K562 (cell line): ENCODE results near the gene PSRC1. TPM values are rescaled to one million over a fixed set of nuclear protein-coding genes. Genes with fewer than 3 reads are reported as not detected.
A peak's percentile ranks its signal among the peaks of the same experiment; 100 is the strongest.

Experiments used
- BMI1 ChIP-seq: fragments of 150-350 bp; IDR thresholded peaks from 2 replicates; pipeline ENCODE4 v1.6.1; 2014; ENCODE audit warnings: low read length
- BRF1 ChIP-seq: IDR thresholded peaks from 3 replicates; pipeline ENCODE4 v1.6.1; 2011; ENCODE audit warnings: borderline replicate concordance, mild to moderate bottlenecking; ENCODE audit not compliant: insufficient read length; ENCODE audit errors: extremely low read depth
- GABPB2 ChIP-seq: fragments of 250-450 bp; sonication (Bioruptor Pico); conservative IDR thresholded peaks from 2 replicates; pipeline ENCODE4 v1.5.1; 2021; ENCODE audit warnings: mild to moderate bottlenecking
- GTF2F1 ChIP-seq: IDR thresholded peaks from 2 replicates; pipeline ENCODE4 v1.6.1; 2011; ENCODE audit warnings: low read depth, low read length, improper control_type of control experiment
- JUND ChIP-seq, 2 experiments: IDR thresholded peaks; 2 replicates in 1 of 2; 3 replicates in 1 of 2; pipeline ENCODE4 v1.6.1; 2011; ENCODE audit warnings: borderline replicate concordance in 2 of 2, low read depth in 2 of 2, low read length in 2 of 2, improper control_type of control experiment in 1 of 2, missing biosample characterization in 1 of 2, missing genetic modification characterization in 1 of 2, missing genetic modification reagents in 1 of 2
- MAFF ChIP-seq: IDR thresholded peaks from 2 replicates; pipeline ENCODE4 v1.6.1; 2012; ENCODE audit warnings: low read length, improper control_type of control experiment
- MTA3 ChIP-seq: fragments of 450-650 bp; formaldehyde crosslinking; IDR thresholded peaks from 2 replicates; pipeline ENCODE4 v1.6.1; 2017; ENCODE audit warnings: mild to moderate bottlenecking, borderline replicate concordance
- MYBL2 ChIP-seq, 2 experiments: fragments of 450-650 bp in 1 of 2; sonication (generic) in 1 of 2; formaldehyde crosslinking in 1 of 2; IDR thresholded peaks; 2 replicates each; pipeline versions ENCODE4 v1.6.1 to v1.8.1; 2017 to 2022; ENCODE audit warnings: borderline replicate concordance in 1 of 2, inconsistent platforms in 1 of 2, low read depth in 1 of 2, mild to moderate bottlenecking in 1 of 2, missing genetic modification reagents in 1 of 2, moderate library complexity in 1 of 2
- PREB ChIP-seq: sonication (generic); formaldehyde crosslinking; IDR thresholded peaks from 2 replicates; pipeline ENCODE4 v1.8.1; 2023; ENCODE audit warnings: mild to moderate bottlenecking, missing genetic modification reagents
- RBBP5 ChIP-seq: fragments of 200-600 bp; sonication (generic); IDR thresholded peaks from 2 replicates; pipeline ENCODE4 v1.6.1; 2012; ENCODE audit warnings: borderline replicate concordance, mild to moderate bottlenecking, low read length, control low read depth, inconsistent platforms; ENCODE audit not compliant: insufficient read depth, poor library complexity, severe bottlenecking
- RBFOX2 ChIP-seq: fragments of 200-400 bp; formaldehyde crosslinking; IDR thresholded peaks from 2 replicates; pipeline ENCODE4 v1.6.1; 2017; ENCODE audit warnings: low read depth, mild to moderate bottlenecking, low read length, moderate library complexity
- SIN3A ChIP-seq, 2 experiments: fragments of 150-350 bp in 1 of 2; IDR thresholded peaks; 2 replicates each; pipeline ENCODE4 v1.6.1; 2011 to 2016; ENCODE audit warnings: borderline replicate concordance in 2 of 2, low read depth in 2 of 2, low read length in 2 of 2, mild to moderate bottlenecking in 2 of 2, moderate library complexity in 2 of 2; ENCODE audit not compliant: control insufficient read depth in 1 of 2
- TCF7L2 ChIP-seq: fragments of 150-350 bp; IDR thresholded peaks from 2 replicates; pipeline ENCODE4 v1.6.1; 2016; ENCODE audit warnings: low read depth, mild to moderate bottlenecking, low read length, moderate library complexity
- U2AF1 ChIP-seq: fragments of 200-400 bp; formaldehyde crosslinking; optimal IDR thresholded peaks from 2 replicates; pipeline ENCODE3; 2017; ENCODE audit warnings: mild to moderate bottlenecking, low read depth, low read length, moderate library complexity
- ZNF511 ChIP-seq: sonication (generic); formaldehyde crosslinking; IDR thresholded peaks from 2 replicates; pipeline ENCODE4 v1.8.0; 2022; ENCODE audit warnings: mild to moderate bottlenecking, missing genetic modification reagents
- ZNF57 ChIP-seq: fragments of 450-650 bp; formaldehyde crosslinking; IDR thresholded peaks from 2 replicates; pipeline ENCODE4 v1.4.0; 2020; ENCODE audit warnings: mild to moderate bottlenecking, moderate library complexity
- polyA plus RNA-seq, 8 experiments: library from polyadenylated mRNA; depleted of rRNA in 4 of 8; stranded (reverse) in 5 of 8; unstranded in 3 of 8; fragments of >200 nt; fragmentation: Nextera tagmentation in 2 of 8; fragmentation: Illumina TruSeq in 1 of 8; extraction: Ambion mirVana in 2 of 8; extraction: Trizol in 1 of 8; gene quantifications; 2 replicates each; pipeline versions ENCODE4 v1.2.1 to v1.2.3, GENCODE V29; 2011 to 2014; ENCODE audit warnings: inconsistent platforms in 1 of 8, missing spikeins in 1 of 8
- total RNA-seq, 7 experiments: library from RNA; depleted of rRNA in 6 of 7; stranded (reverse); fragments of >200 nt in 6 of 7; fragmentation: Illumina TruSeq in 2 of 7; extraction: Trizol in 2 of 7; gene quantifications; 2 replicates each; pipeline versions ENCODE4 v1.2.1 to v1.2.3, GENCODE V29; 2011 to 2021; ENCODE audit warnings: low replicate concordance in 1 of 7
- TF ChIP-seq, protein P1 (sequence below): fragments of 450-650 bp; formaldehyde crosslinking; IDR thresholded peaks from 2 replicates; pipeline ENCODE4 v1.4.0; 2020; ENCODE audit warnings: mild to moderate bottlenecking, moderate library complexity
- TF ChIP-seq, protein P2 (sequence below): fragments of 450-650 bp; IDR thresholded peaks from one replicate; pipeline ENCODE4 v1.6.1; 2018; ENCODE audit warnings: mild to moderate bottlenecking, moderate library complexity; ENCODE audit not compliant: partially characterized antibody

The PSRC1 gene
- total and polyA plus RNA-seq, 9 of the 15 experiments (the other 6 are each of a cell fraction or from before 2014, with no cell fraction given) = 6.5 to 65.2 (median 39.3) TPM

GRCh38 chr1:109240158-109241152 is 42.5 kb downstream of the PSRC1 start (continued):
- TF ChIP-seq PREB (CRISPR knock-in tag) = no peak
- TF ChIP-seq GABPB2 = no peak
- no peak for TF ChIP-seq ZNF511 (CRISPR knock-in tag)
- TF ChIP-seq GTF2F1 = no peak
- no peak for TF ChIP-seq TCF7L2
- TF ChIP-seq BMI1 = no peak
- TF ChIP-seq, protein P1, sequence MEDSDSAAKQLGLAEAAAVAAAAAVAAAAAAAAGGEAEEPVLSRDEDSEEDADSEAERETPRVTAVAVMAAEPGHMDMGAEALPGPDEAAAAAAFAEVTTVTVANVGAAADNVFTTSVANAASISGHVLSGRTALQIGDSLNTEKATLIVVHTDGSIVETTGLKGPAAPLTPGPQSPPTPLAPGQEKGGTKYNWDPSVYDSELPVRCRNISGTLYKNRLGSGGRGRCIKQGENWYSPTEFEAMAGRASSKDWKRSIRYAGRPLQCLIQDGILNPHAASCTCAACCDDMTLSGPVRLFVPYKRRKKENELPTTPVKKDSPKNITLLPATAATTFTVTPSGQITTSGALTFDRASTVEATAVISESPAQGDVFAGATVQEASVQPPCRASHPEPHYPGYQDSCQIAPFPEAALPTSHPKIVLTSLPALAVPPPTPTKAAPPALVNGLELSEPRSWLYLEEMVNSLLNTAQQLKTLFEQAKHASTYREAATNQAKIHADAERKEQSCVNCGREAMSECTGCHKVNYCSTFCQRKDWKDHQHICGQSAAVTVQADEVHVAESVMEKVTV (CRISPR knock-in tag) = 0 out of 2 replicates have a peak, but pooled peaks have one; percentile 12
- TF ChIP-seq JUND (IDR thresholded peaks at IDR 0.05; ENCODE audit: borderline replicate concordance, low read depth, low read length) = peak; percentile 24; the same call in 1 of the 2 replicates
- no peak for TF ChIP-seq JUND (tag; IDR thresholded peaks at IDR 0.05; ENCODE audit: borderline replicate concordance, low read depth, low read length)
- TF ChIP-seq U2AF1 = no peak
- TF ChIP-seq, protein P2, sequence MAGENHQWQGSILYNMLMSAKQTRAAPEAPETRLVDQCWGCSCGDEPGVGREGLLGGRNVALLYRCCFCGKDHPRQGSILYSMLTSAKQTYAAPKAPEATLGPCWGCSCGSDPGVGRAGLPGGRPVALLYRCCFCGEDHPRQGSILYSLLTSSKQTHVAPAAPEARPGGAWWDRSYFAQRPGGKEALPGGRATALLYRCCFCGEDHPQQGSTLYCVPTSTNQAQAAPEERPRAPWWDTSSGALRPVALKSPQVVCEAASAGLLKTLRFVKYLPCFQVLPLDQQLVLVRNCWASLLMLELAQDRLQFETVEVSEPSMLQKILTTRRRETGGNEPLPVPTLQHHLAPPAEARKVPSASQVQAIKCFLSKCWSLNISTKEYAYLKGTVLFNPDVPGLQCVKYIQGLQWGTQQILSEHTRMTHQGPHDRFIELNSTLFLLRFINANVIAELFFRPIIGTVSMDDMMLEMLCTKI = no peak
- TF ChIP-seq ZNF57 = no peak; the same call in 1 of the 2 replicates
- TF ChIP-seq MTA3 = no peak; the same call in 1 of the 2 replicates
- no peak for TF ChIP-seq MAFF
- no peak for TF ChIP-seq RBBP5
- TF ChIP-seq SIN3A (IDR thresholded peaks at IDR 0.05; ENCODE audit: borderline replicate concordance in 2 of 2, control insufficient read depth in 1 of 2, low read depth in 2 of 2, low read length in 2 of 2) = no peak
- peak; percentile 27; the same call in 1 of the 2 replicates for TF ChIP-seq RBFOX2
- TF ChIP-seq BRF1 = no peak
- no peak for TF ChIP-seq MYBL2 (IDR thresholded peaks at IDR 0.05; ENCODE audit: low read depth)
- no peak for TF ChIP-seq MYBL2 (CRISPR knock-in tag; IDR thresholded peaks at IDR 0.05; ENCODE audit: borderline replicate concordance)
